Measurements from ENCODE around the gene SHC4.

GRCh38 chr15:48987142-48987541 lies 23.4 kb upstream of the SHC4 start:
- TF ChIP-seq CTCF (IDR thresholded peaks at IDR 0.05; ENCODE audit: insufficient read depth, low read length, poor library complexity, severe bottlenecking) (no peak), EZH2phosphoT487 (conservative IDR thresholded peaks at IDR 0.05; ENCODE audit: low read length) (no peak)

Measured in SU-DHL-6 (cell line).